Caco-2 (cell line): ENCODE measurements around the gene UBE2Q1. TPM values are rescaled to one million over a fixed set of nuclear protein-coding genes. Genes with fewer than 3 reads are reported as not detected.

Source experiments
- BruUV-seq: library from RNA; stranded (reverse); fragments of 400-500 nt; replicated peaks from 2 replicates; lab custom pipeline; 2021; lab: Mats Ljungman, UMichigan
- CTCF ChIA-PET: fragments of 300-600 bp; sonication (Branson Sonifier 250); formaldehyde crosslinking; loops from one replicate; lab custom pipeline; 2022; ENCODE audit warnings: antibody characterized with exemption; lab: Charles Lee
- POLR2A ChIA-PET: fragments of 300-600 bp; sonication (Branson Sonifier 250); formaldehyde crosslinking; loops from one replicate; lab custom pipeline; 2022; ENCODE audit warnings: antibody characterized with exemption; lab: Charles Lee
- DNase-seq, 2 experiments: peaks; one replicate each; pipeline versions ENCODE4 v3.0.0 to v3.0.0-alpha.2; 2020 to 2022
- H3K27me3 ChIP-seq: replicated peaks from 2 replicates; pipeline ENCODE4 v1.6.0; 2011; ENCODE audit warnings: low read length; ENCODE audit not compliant: control insufficient read depth, insufficient read depth
- H3K36me3 ChIP-seq: 2 replicates; pipeline ENCODE4 v1.5.1; 2011; ENCODE audit warnings: low read length; ENCODE audit not compliant: control insufficient read depth, insufficient read depth
- H3K4me1 ChIP-seq: fragments of 250-450 bp; sonication (Bioruptor Pico); 2 replicates; pipeline ENCODE4 v1.5.1; 2020; ENCODE audit warnings: mild to moderate bottlenecking
- H3K4me3 ChIP-seq: 2 replicates; pipeline ENCODE4 v1.5.1; 2011; ENCODE audit warnings: low read depth, mild to moderate bottlenecking, control low read depth, low read length
- H3K9me3 ChIP-seq: fragments of 250-450 bp; sonication (Bioruptor Pico); 2 replicates; pipeline ENCODE4 v1.5.1; 2020; ENCODE audit warnings: mild to moderate bottlenecking, moderate library complexity
- H3K27ac Mint-ChIP-seq: one replicate; pipeline ENCODE4 v1.8.0; 2022; ENCODE audit warnings: mixed read lengths; ENCODE audit not compliant: unreplicated experiment
- H3K27me3 Mint-ChIP-seq: one replicate; pipeline ENCODE4 v1.8.0; 2022; ENCODE audit warnings: mixed read lengths; ENCODE audit not compliant: insufficient read depth, unreplicated experiment
- H3K36me3 Mint-ChIP-seq: one replicate; pipeline ENCODE4 v1.8.0; 2022; ENCODE audit warnings: mild to moderate bottlenecking, mixed read lengths; ENCODE audit not compliant: insufficient read depth, unreplicated experiment
- H3K4me1 Mint-ChIP-seq: one replicate; pipeline ENCODE4 v1.8.0; 2022; ENCODE audit warnings: low read depth, mixed read lengths; ENCODE audit not compliant: unreplicated experiment
- H3K4me3 Mint-ChIP-seq: one replicate; pipeline ENCODE4 v1.8.0; 2022; ENCODE audit warnings: mild to moderate bottlenecking, moderate library complexity, mixed read lengths; ENCODE audit not compliant: unreplicated experiment
- H3K9me3 Mint-ChIP-seq: one replicate; pipeline ENCODE4 v1.8.0; 2022; ENCODE audit warnings: mixed read lengths; ENCODE audit not compliant: unreplicated experiment
- CTCF ChIP-seq, 2 experiments: fragments of 200-600 bp in 1 of 2; IDR thresholded peaks; 1 replicate in 1 of 2; 2 replicates in 1 of 2; pipeline versions ENCODE4 v1.5.1 to v1.8.0; 2011 to 2022; ENCODE audit warnings: antibody characterized with exemption in 1 of 2, control low read depth in 1 of 2, inconsistent platforms in 1 of 2, low read depth in 1 of 2, low read length in 1 of 2, mild to moderate bottlenecking in 1 of 2, moderate library complexity in 1 of 2; ENCODE audit not compliant: insufficient read depth in 1 of 2, severe bottlenecking in 1 of 2, unreplicated experiment in 1 of 2
- intact Hi-C: fragments of 100-400 bp; cut with micrococcal nuclease; formaldehyde crosslinking; loops from one replicate; pipeline ENCODE4 v1.10.0; 2022; ENCODE audit not compliant: unreplicated experiment
- total RNA-seq: library from RNA; stranded (reverse); gene quantifications from 2 replicates; pipeline ENCODE4 v1.2.3, GENCODE V29; 2022

Gene UBE2Q1
- total RNA-seq, 1 experiment from 2014 or later = 93.2 TPM

GRCh38 chr1:154575147-154575927 is 16.9 kb upstream of the UBE2Q1 start:
- no peaks in the 10 kb centered on the region for H3K36me3 ChIP-seq
- BruUV-seq = no TSS peak
- no peak overlapping the region for H3K4me3 ChIP-seq
- no peak for TF ChIP-seq CTCF (IDR thresholded peaks at IDR 0.05; ENCODE audit: insufficient read depth in 1 of 2, low read depth in 1 of 2, low read length in 1 of 2, severe bottlenecking in 1 of 2, unreplicated experiment in 1 of 2)
- H3K4me1 ChIP-seq = no peaks in the 10 kb centered on the region
- Mint-ChIP-seq H3K4me3 (peak overlapping the region; percentile 22), H3K27ac (no peak overlapping the region), H3K36me3 (peaks cover 44% of the 10 kb centered on the region), H3K9me3 (no peaks in the 10 kb centered on the region), H3K4me1 (peaks cover 12% of the 10 kb centered on the region), H3K27me3 (peaks cover 6% of the 10 kb centered on the region)
- ChIA-PET CTCF (interaction anchor here (0.6 to 1.1 kb wide), 2 partner anchors 16 to 478 kb away, joined by 3 to 6 read pairs; no protein-coding TSS in a partner anchor), POLR2A (no interaction called here)
- no peaks in the 10 kb centered on the region for H3K9me3 ChIP-seq
- no peak for DNase-seq
- intact Hi-C loops = no loop called here
- no peaks in the 10 kb centered on the region for H3K27me3 ChIP-seq

GRCh38 chr1:154574716-154575115 is 16.3 kb upstream of the UBE2Q1 start:
- Histone ChIP-seq H3K4me1 (no peaks in the 10 kb centered on the region), H3K4me3 (no peak overlapping the region), H3K9me3 (no peaks in the 10 kb centered on the region), H3K27me3 (no peaks in the 10 kb centered on the region), H3K36me3 (no peaks in the 10 kb centered on the region)
- Mint-ChIP-seq H3K4me1 (peaks cover 12% of the 10 kb centered on the region), H3K27me3 (peaks cover 6% of the 10 kb centered on the region), H3K9me3 (no peaks in the 10 kb centered on the region), H3K4me3 (no peak overlapping the region), H3K36me3 (peaks cover 43% of the 10 kb centered on the region), H3K27ac (no peak overlapping the region)
- DNase-seq = no peak
- intact Hi-C loops = no loop called here
- TF ChIP-seq CTCF (IDR thresholded peaks at IDR 0.05; ENCODE audit: insufficient read depth in 1 of 2, low read depth in 1 of 2, low read length in 1 of 2, severe bottlenecking in 1 of 2, unreplicated experiment in 1 of 2) = no peak
- POLR2A ChIA-PET = no interaction called here
- CTCF ChIA-PET = interaction anchor here (1.1 kb wide), 1 partner anchor 15 kb away, joined by 3 read pairs; no protein-coding TSS in a partner anchor
- BruUV-seq = no TSS peak

GRCh38 chr1:154573168-154573510 is 14.7 kb upstream of the UBE2Q1 start:
- H3K4me1 ChIP-seq = peaks cover under 1% of the 10 kb centered on the region
- Mint-ChIP-seq H3K27me3 (peaks cover 10% of the 10 kb centered on the region), H3K9me3 (no peaks in the 10 kb centered on the region), H3K4me3 (no peak overlapping the region), H3K27ac (no peak overlapping the region), H3K36me3 (peaks cover 27% of the 10 kb centered on the region), H3K4me1 (peaks cover 12% of the 10 kb centered on the region)
- ChIA-PET POLR2A (no interaction called here), CTCF (interaction anchor here (1.6 kb wide), 1 partner anchor 13 kb away, joined by 5 read pairs; no protein-coding TSS in a partner anchor)
- TF ChIP-seq CTCF (IDR thresholded peaks at IDR 0.05; ENCODE audit: insufficient read depth in 1 of 2, low read depth in 1 of 2, low read length in 1 of 2, severe bottlenecking in 1 of 2, unreplicated experiment in 1 of 2) = no peak
- no peaks in the 10 kb centered on the region for H3K36me3 ChIP-seq
- no peaks in the 10 kb centered on the region for H3K9me3 ChIP-seq
- no peak overlapping the region for H3K4me3 ChIP-seq
- BruUV-seq = no TSS peak
- intact Hi-C loops = no loop called here
- no peak for DNase-seq
- H3K27me3 ChIP-seq = 0 out of 2 replicates have a peak, but pooled peaks cover 1% of the 10 kb centered on the region
